ENCODE data around the gene KRTAP12-2. TPM values are rescaled to one million over a fixed set of nuclear protein-coding genes. Genes with fewer than 3 reads are reported as not detected.

KRTAP12-2 gene
- not detected in 5 replicates for total RNA-seq (2022; extraction: Qiagen RNA extraction)

GRCh38 chr21:44666401-44667320 is at the start of gene KRTAP12-2:
Gene KRTAP12-2 (minus strand): TSS chr21:44666927. CDS start chr21:44666886, 41 bp downstream.

GRCh38 chr21:44711327-44712202 is 44.8 kb upstream of the KRTAP12-2 start, which contains the start of gene TSPEAR:
Gene TSPEAR (minus strand): TSS chr21:44711572. CDS start chr21:44711514, 58 bp downstream.

GRCh38 chr21:44697172-44697810 is 30.6 kb upstream of the KRTAP12-2 start, which contains the start of gene KRTAP10-12:
Gene KRTAP10-12 (plus strand): TSS chr21:44697172. CDS start chr21:44697202, 30 bp downstream.

GRCh38 chr21:44681861-44682579 is 15.3 kb upstream of the KRTAP12-2 start, which contains the start of gene KRTAP12-1:
Gene KRTAP12-1 (minus strand): TSS chr21:44682163. CDS start chr21:44682123, 40 bp downstream.

DNA sequence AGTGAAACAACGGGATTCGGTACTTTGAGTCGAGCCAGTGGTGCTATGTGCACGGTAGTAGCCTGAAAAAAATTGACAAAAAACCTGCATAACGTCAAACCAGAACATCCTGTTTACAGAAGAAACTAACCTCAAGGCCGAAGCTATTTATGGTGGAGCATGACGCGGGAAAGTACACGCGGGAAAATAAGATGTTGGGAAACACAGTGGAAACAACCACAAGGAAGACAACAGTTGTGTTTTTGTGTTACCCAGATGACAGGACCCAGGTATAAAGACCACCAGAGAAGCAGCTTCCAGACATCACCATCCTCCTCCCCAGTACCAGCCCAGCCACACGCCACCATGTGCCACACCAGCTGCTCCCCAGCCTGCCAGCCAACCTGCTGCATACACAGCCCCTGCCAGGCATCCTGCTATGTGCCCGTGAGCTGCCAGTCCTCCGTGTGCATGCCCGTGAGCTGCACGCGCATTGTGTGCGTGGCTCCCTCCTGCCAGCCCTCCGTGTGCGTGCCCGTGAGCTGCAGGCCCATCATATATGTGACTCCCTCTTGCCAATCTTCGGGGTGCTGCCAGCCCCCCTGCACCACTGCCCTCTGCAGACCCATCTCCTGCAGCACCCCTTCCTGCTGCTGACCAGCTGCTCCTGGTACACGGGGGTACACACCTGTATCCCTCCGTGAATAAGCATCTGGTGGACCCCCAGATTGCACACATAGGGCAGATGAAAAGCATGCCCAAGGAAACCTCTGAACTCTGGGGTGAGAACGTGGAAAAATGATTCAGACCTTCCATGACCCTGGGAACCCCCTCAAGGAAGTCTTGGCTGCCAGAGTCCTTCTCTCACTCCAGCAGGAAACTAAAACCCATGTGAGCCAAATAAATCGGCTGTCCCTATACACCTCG is 8.8 kb downstream of the KRTAP12-2 start, which contains the start of gene KRTAP12-3:
KRTAP12-3 (plus strand) TSS at position 298 of the 906 bp plus-strand sequence; CDS start at position 346, 48 bp downstream.

DNA sequence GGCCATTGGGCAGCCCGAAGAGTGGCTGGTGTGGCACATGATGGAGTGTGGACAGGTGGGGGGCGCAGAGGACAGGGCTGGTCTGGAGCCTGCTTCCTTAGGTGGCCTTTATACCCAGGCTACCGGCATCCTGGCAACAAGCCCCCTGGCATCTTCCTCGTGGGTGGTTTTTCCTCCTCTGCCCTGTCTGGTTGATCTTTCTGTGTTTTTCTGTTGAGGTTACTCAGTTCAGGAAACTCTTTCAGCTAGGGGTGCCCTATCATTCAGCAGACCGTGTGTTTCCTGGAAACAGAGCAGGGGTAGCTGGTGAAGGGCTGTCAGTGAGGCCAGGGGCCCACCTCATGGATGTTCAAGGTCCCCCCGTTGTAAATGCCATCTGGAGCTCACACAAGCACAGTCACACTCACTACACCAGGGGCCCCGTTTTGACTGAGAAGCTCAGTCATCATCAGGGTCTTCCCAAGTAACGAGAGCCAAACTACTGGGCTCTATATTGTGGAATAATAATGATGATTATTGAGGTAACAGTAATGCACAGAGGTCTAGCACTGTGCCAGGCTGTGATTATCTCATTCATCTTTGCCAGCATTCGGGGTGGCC is 12.1 kb downstream of the KRTAP12-2 start, which contains the start of gene KRTAP12-4:
KRTAP12-4 (minus strand) TSS at position 84 of the 600 bp plus-strand sequence; CDS start at position 39, 45 bp downstream.

DNA sequence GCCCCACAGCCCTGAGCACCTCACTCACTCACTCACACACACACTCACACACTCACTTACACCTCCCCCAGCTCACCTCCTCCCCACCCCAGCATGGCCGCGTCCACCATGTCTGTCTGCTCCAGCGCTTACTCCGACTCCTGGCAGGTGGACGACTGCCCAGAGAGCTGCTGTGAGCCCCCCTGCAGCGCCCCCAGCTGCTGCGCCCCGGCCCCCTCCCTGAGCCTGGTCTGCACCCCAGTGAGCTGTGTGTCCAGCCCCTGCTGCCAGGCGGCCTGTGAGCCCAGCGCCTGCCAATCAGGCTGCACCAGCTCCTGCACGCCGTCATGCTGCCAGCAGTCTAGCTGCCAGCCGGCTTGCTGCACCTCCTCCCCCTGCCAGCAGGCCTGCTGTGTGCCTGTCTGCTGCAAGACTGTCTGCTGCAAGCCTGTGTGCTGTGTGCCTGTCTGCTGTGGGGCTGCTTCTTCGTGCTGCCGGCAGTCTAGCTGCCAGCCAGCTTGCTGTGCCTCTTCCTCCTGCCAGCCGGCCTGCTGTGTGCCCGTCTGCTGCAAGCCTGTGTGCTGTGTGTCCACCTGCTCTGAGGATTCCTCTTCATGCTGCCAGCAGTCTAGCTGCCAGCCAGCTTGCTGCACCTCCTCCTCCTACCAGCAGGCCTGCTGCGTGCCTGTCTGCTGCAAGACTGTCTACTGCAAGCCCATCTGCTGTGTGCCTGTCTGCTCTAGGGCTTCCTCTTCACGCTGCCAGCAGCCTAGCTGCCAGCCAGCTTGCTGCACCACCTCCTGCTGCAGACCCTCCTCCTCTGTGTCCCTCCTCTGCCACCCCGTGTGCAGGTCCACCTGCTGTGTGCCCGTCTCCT is 20.1 kb downstream of the KRTAP12-2 start, which contains the start of gene KRTAP10-11:
KRTAP10-11 (plus strand) TSS at position 49 of the 856 bp plus-strand sequence; CDS start at position 94, 45 bp downstream.

GRCh38 chr21:44637018-44637850 is 29.5 kb downstream of the KRTAP12-2 start, which contains the start of gene KRTAP10-10:
Gene KRTAP10-10 (plus strand): TSS chr21:44637356. CDS start chr21:44637418, 62 bp downstream.

GRCh38 chr21:44626673-44627143 is 40.0 kb downstream of the KRTAP12-2 start, which contains the start of gene KRTAP10-9:
Gene KRTAP10-9 (plus strand): TSS chr21:44627093. CDS start chr21:44627172, 79 bp downstream.

Other genes starting within 250 kb of the KRTAP12-2 start
- gene LRRC3, start 211.4 kb downstream of the KRTAP12-2 start, total RNA-seq (2022; extraction: Qiagen RNA extraction): 1.3 to 2.3 TPM (median 2.1 TPM) in 5 replicates
- not detected in 5 replicates for gene KRTAP10-1, start 126.7 kb downstream of the KRTAP12-2 start, total RNA-seq (2022; extraction: Qiagen RNA extraction)
- gene KRTAP10-2, start 115.4 kb downstream of the KRTAP12-2 start, total RNA-seq (2022; extraction: Qiagen RNA extraction): not detected in 5 replicates
- not detected in 5 replicates for gene KRTAP10-3, start 108.1 kb downstream of the KRTAP12-2 start, total RNA-seq (2022; extraction: Qiagen RNA extraction)
- gene KRTAP10-4, start 93.2 kb downstream of the KRTAP12-2 start, total RNA-seq (2022; extraction: Qiagen RNA extraction): not detected in 5 replicates
- gene KRTAP10-5, start 86.3 kb downstream of the KRTAP12-2 start, total RNA-seq (2022; extraction: Qiagen RNA extraction): not detected in 5 replicates
- not detected in 5 replicates for gene KRTAP10-6, start 74.4 kb downstream of the KRTAP12-2 start, total RNA-seq (2022; extraction: Qiagen RNA extraction)
- gene KRTAP10-7, start 66.3 kb downstream of the KRTAP12-2 start, total RNA-seq (2022; extraction: Qiagen RNA extraction): not detected in 5 replicates
- gene KRTAP10-8, start 54.8 kb downstream of the KRTAP12-2 start, total RNA-seq (2022; extraction: Qiagen RNA extraction): not detected in 5 replicates
- gene KRTAP10-9, start 39.8 kb downstream of the KRTAP12-2 start, total RNA-seq (2022; extraction: Qiagen RNA extraction): not detected in 5 replicates
- not detected in 5 replicates for gene KRTAP10-10, start 29.6 kb downstream of the KRTAP12-2 start, total RNA-seq (2022; extraction: Qiagen RNA extraction)
- not detected in 5 replicates for gene KRTAP10-11, start 20.5 kb downstream of the KRTAP12-2 start, total RNA-seq (2022; extraction: Qiagen RNA extraction)
- not detected in 5 replicates for gene KRTAP12-4, start 12.3 kb downstream of the KRTAP12-2 start, total RNA-seq (2022; extraction: Qiagen RNA extraction)
- gene KRTAP12-3, start 9.0 kb downstream of the KRTAP12-2 start, total RNA-seq (2022; extraction: Qiagen RNA extraction): not detected in 5 replicates
- gene KRTAP12-1, start 15.2 kb upstream of the KRTAP12-2 start, total RNA-seq (2022; extraction: Qiagen RNA extraction): not detected in 5 replicates
- gene KRTAP10-12, start 30.2 kb upstream of the KRTAP12-2 start, total RNA-seq (2022; extraction: Qiagen RNA extraction): not detected in 5 replicates
- gene TSPEAR, start 44.6 kb upstream of the KRTAP12-2 start, total RNA-seq (2022; extraction: Qiagen RNA extraction): not detected in 5 replicates
- gene UBE2G2, start 134.9 kb upstream of the KRTAP12-2 start, total RNA-seq (2022; extraction: Qiagen RNA extraction): 28.2 to 37.2 TPM (median 34.3 TPM) in 5 replicates
- 58.3 to 69.9 TPM (median 66.1 TPM) in 5 replicates for gene SUMO3, start 151.1 kb upstream of the KRTAP12-2 start, total RNA-seq (2022; extraction: Qiagen RNA extraction)
- 94.0 to 104 TPM (median 98.7 TPM) in 5 replicates for gene PTTG1IP, start 206.8 kb upstream of the KRTAP12-2 start, total RNA-seq (2022; extraction: Qiagen RNA extraction)